ENCODE data around the gene KIAA0319L. TPM values are rescaled to one million over a fixed set of nuclear protein-coding genes. Genes with fewer than 3 reads are reported as not detected.
"Not testable (repeated sequence)": the region's sequence is repeated elsewhere in the genome, so short reads cannot be mapped to it uniquely, and the experiment has no call there.

The KIAA0319L gene
- polyA plus RNA-seq, 3 donors = 57.9 to 80.3 (median 64.2) TPM

DNA sequence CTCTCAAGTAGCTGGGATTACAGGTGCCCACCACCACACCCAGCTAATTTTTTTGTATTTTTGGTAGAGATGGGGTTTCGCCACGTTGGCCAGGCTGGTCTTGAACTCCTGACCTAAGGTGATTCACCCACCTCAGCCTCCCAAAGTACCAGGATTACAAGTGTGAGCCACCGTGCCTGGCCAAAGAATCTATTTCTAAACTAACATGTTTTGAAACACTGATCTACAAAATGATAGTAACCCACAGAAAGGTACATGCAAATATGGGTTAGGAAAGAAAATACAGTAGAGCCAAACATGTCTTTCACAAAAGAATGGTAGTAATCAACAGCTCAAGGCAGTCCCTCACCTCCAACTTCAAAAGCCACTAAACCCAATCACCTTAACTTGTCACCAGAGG is 84.0 kb downstream of the KIAA0319L start:
- DNase-seq (ENCODE audit: extremely low read depth in 1 of 11, low read depth in 9 of 11, low spot score in 4 of 11) = not testable (repeated sequence)

DNA sequence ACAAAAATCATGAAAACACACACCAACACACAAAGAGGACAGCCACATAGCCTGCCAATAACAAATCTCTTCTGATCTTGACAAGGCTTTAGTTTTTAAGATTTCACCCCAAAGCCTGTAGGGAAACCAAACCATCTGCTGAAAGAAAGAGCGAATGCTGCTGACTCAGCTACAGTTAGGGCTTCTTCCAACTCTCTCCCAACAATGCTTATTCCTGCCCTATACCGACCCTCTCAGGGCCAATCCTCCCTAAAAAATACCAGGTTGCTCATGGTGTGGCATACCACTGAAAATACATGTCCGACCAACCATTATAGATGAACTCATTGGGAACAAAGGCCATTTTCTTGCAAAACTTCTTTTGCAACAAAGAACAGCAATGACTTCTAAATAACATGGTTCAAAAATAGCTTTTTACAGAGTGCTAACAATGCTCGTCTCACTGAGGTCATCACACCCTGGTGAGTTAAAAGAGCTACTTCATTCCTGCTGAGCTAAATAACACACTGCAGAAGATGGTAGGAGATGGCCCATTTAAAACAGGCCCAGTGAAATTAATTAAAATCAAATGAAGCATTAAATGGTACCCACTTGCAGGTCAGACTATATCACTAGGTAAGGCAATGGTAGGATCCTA is 86.1 kb downstream of the KIAA0319L start:
- DNase-seq (ENCODE audit: extremely low read depth in 1 of 11, low read depth in 9 of 11, low spot score in 4 of 11) = no peak

DNA sequence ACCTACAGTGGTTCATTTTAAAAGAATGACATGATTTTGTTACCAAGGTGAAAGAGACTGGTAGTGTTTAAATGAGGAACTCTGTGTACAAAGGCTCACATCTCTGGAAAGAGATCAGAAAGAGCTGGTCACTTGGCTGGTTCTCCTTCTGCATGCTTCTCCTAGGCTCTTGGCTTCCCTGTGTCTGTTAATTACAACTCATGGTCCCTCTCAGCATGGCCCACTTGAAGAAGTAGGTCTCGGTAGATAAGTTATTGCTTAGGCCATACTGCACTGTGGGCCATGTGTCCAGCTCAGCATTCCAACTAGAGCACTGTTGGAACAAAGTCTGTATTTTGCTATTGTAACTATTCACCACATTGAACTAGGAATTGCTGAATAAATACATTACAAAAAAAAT is 91.1 kb downstream of the KIAA0319L start:
- no peak for DNase-seq (ENCODE audit: extremely low read depth in 1 of 11, low read depth in 9 of 11, low spot score in 4 of 11)

DNA sequence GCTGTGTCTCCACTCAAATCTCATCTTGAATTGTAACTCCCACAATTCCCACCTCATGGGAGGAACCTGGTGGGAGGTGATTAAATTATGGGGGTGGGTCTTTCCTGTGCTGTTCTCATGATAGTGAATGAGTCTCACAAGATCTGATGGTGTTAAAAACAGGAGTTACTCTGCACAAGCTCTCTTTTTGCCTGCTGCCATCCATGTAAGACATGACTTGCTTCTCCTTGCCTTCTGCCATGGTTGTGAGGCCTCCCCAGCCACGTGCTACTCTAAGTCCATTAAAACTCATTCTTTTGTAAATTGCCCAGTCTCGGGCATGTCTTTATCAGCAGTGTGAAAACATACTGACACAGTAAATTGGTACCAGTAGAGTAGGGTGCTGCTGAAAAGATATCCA is 93.5 kb downstream of the KIAA0319L start:
- not testable (repeated sequence) for DNase-seq (ENCODE audit: extremely low read depth in 1 of 11, low read depth in 9 of 11, low spot score in 4 of 11)

DNA sequence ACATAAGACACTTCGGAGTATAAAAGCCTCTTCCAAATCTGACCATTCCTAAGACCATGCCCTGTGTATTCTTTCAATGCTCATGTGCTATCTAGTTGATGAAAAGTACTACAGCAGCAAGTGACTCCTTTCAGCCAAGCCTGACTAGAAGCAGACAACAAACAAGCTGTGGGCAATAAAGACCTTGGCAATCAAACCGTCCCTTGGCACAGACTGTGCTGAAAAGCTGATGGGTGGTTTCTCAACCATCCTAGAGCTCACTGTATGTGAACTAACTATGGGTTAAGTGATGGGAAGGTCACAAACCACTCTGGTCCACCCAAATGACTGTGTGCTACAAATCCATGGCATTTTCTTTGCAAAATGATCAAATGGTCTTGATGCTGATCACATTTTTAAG is 94.0 kb downstream of the KIAA0319L start:
- no peak for DNase-seq (ENCODE audit: extremely low read depth in 1 of 11, low read depth in 9 of 11, low spot score in 4 of 11)

DNA sequence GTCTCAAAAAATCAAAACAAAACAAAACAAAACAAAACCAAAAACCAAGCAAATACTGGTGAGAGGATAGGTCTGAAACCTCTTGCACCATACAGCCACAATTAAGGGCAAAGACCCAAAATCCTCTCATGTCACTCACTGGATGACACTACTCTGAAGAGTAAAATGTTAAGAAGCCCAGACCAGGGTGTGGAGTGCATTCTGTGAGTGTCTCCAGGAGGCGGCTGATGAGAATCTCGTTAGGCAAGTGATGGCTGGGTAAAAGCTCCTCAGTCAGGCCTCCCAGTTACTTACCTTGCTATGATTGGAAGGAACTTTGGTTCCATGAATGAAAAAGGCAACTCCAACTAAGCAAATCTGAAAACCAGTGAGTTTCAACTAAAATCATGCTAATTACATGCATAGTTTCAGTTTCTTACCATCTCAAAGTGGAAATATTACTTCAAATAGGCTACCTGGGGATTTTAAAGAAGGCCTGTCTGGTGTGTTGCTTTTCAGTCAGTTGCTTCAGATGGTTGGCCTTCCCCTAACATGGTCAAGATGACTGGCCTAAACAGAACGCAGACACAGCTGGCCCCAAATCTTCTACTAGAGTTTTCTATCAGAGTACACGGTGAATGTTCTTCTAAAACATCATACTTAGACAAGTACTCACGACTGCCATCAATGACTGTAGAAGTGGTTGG is 95.1 kb downstream of the KIAA0319L start:
- DNase-seq (ENCODE audit: extremely low read depth in 1 of 11, low read depth in 9 of 11, low spot score in 4 of 11) = no peak

DNA sequence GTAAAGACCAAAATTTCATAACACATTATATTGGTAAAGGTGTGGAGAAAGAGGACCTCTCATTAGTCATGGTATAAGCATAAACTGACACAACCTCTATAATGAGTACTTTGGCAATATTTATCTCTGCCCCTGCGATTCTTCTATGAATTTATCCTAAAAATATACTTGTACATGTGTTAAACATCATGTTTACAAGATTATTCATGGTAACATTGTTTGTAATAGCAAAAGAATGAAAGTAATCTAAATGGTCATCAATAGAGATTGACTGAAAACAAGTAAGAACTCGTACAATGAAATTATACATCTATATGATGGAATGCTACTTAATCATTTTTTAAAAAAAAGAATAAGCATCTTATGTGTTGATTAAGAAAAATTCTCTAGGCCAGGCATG is 96.4 kb downstream of the KIAA0319L start:
- no peak for DNase-seq (ENCODE audit: extremely low read depth in 1 of 11, low read depth in 9 of 11, low spot score in 4 of 11)

DNA sequence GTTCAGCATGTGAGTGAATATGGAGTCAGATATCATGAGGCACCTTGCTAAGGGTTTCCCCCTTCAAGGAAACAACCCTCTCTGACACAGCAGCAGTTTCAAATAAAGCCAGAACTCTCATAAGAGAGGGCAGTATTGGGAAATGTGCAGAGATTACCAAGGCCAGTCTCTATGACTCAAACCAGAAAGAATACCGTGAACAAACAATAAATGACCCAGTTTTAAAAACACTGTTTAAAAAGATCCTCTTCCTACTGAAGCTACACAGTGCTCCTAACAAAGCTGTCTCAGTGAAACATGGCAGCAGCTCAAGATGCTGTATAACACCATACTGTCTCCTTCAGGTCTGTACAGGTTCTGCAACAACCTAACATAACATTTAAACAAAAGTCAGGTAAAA is 102.6 kb downstream of the KIAA0319L start:
- DNase-seq (ENCODE audit: extremely low read depth in 1 of 11, low read depth in 9 of 11, low spot score in 4 of 11) = no peak

DNA sequence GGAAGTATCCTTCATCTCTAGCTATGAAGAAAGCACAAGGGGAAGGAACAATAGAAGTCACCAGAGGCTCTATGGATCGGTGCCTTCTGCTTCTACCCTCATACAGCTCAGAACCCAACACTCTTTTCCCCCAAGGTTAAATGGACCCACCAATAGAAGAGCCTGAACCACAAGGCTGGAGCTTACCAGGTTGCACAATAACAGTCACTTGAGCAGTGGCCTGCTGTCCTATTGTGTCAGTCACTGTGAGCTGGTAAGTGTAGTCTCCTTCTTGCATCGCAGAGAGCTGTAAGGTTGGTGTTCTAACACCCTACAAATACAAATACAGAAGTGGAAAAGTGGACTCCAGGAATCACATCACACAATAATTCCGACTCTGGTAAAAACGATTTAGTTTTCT is 103.0 kb downstream of the KIAA0319L start:
- DNase-seq (ENCODE audit: extremely low read depth in 1 of 11, low read depth in 9 of 11, low spot score in 4 of 11) = no peak

DNA sequence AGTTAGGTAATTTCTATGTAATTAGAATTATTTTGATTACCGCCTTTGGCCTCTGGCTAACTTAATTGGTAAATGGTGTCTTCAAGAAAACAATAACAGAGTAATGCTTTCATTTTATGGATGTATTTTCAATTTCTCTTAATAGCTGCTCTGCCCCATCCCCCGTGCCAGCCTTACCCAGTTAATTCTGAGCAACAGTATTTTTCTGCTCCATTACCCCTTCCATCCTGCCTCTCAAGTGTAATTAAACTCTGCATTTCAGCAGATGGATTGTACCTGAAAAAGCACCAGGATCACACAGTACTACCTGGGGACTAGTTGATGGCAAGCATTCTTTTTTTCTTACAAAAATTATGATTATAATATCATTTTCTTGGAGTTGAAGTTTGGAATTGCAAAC is 104.2 kb downstream of the KIAA0319L start:
- DNase-seq (ENCODE audit: extremely low read depth in 1 of 11, low read depth in 9 of 11, low spot score in 4 of 11) = peak in 4 of 11 donors; percentile 6 to 20 (median 8)

DNA sequence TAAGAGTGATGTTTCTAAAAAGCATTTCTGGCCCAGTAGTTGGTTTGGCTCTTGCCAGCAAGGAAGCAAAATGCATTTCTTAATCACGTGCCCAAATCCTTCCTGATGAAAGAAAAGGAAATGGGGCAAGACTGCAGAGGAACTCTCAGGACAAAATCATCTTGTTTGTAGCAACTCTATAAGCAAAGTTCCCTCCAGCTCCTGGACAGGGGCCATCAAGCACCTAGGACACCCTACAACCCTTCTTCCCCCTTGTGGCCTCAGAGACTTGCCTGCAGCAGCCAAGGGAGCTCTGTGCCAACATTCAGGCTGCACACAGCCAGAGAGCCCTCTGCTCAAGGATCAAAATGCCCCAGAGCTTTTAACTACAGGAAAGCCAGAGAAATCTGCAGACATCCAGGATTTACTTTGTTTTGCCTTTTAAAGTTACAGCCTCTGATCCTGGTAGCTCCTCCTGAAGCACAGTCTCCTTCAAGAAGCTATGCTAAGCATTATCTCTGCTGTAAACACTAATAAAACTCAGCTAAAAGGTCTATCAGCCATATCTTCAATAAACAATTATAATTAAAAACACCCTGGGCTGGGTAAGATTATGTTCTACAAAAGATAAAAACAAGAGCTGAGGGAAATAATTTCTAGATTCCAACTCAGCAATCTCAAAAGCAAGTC is 105.0 kb downstream of the KIAA0319L start:
- peak in 1 of 11 donors; percentile 4 for DNase-seq (ENCODE audit: extremely low read depth in 1 of 11, low read depth in 9 of 11, low spot score in 4 of 11)

DNA sequence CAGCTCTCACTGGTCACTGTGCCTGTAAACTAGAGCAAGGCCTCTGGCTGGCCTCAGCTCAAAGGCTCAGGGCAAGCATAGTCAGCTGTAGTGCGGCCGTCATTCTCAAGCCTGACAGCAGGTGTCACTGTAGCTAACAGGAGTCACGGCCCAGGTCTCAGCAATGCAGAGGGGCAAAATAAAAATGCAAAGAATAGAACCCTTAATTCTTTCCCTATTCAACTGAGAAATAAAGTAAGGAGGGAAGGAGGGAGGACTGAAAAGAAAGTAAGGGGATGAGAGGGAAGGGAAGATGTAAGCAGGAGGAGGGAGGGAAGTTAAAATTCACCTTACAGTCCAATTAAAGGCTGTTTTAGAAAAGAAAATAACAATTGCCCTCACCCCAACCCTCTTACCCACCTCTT is 106.1 kb downstream of the KIAA0319L start:
- DNase-seq (ENCODE audit: extremely low read depth in 1 of 11, low read depth in 9 of 11, low spot score in 4 of 11) = peak; percentile 17 to 68 (median 50)

DNA sequence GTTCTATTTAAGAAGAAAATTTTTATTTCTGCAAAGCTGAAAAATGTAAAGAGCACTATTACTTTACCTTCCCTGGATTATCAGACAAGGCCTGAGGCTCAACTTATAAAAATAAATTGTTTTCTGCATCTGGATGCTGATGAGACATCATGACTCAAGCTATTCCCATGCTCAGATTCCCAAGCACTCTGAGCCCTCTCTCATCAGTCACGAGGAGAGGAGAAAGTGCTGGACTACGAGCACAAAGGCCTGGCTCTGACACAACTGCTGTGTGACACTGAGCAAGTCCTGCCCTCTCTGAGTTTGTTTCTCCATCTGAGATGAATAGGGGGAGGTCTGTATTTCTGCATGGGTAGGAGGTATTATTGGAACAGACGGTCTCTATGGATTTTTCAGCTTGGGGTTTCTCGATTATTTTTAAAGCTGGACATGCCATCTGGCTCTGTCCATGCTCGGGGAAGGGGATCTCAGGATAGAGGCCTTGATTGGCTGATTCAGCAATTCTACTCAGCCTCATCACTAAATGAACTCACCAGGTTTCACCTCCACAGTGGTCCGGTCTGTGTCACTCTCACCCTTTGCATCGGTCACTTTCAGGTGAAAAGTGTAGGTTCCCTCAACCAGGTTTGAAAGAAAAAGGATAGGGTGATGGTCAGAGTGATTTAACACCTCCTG is 107.7 kb downstream of the KIAA0319L start:
- no peak for DNase-seq (ENCODE audit: extremely low read depth in 1 of 11, low read depth in 9 of 11, low spot score in 4 of 11)

DNA sequence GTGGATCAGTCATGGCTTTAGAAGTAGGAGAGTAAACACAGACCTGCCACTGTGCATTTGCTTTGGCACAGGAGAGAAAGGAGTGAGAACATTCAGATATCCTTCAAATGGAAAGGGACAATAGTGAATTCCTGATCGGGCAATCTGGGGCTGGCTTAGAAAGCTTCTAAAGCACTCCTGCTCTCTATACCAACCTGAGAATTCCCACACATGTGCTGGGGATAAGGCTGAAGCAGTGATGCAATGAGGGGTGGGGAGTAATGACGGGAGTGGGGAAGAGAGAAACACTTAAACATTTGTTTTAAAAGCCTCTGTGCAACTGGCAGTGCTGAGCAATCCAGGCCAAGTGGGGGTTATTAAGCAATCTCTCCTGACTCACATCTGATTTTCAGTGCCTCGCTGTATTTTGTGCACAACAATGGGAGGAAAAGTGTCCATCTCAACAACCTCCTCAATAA is 108.8 kb downstream of the KIAA0319L start:
- no peak for DNase-seq (ENCODE audit: extremely low read depth in 1 of 11, low read depth in 9 of 11, low spot score in 4 of 11)

DNA sequence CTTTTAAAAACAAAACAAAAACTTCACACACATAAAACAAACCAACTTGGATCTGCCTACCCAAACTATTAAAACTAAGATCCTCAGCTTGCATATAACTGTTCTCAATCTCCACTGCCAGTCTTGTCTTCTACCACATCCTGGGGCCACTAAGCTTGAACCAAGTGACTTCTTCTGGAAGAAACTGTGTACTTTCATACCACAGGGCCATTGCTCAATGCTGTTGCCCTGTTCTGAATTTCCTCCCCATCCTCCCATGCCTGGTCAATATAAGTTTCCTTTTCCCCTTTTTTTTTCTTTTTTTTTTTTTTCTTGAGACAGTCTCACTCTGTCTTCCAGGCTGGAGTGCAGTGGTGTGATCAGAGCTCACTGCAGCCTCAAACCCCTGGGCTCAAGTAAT is 109.9 kb downstream of the KIAA0319L start:
- DNase-seq (ENCODE audit: extremely low read depth in 1 of 11, low read depth in 9 of 11, low spot score in 4 of 11) = no peak

DNA sequence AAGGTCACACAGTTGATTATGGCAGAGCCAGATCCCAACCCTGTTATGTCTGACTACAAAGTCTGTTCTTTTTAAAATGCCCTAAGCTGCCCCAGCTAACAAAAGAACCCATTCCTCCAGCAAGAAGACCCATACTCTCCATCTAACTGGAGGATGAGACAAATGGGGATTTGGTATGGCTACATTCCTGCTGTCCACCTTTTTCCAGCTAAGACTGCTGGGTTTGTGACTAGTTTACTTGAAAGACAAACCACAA is 112.8 kb downstream of the KIAA0319L start:
- DNase-seq (ENCODE audit: extremely low read depth in 1 of 11, low read depth in 9 of 11, low spot score in 4 of 11) = no peak

DNA sequence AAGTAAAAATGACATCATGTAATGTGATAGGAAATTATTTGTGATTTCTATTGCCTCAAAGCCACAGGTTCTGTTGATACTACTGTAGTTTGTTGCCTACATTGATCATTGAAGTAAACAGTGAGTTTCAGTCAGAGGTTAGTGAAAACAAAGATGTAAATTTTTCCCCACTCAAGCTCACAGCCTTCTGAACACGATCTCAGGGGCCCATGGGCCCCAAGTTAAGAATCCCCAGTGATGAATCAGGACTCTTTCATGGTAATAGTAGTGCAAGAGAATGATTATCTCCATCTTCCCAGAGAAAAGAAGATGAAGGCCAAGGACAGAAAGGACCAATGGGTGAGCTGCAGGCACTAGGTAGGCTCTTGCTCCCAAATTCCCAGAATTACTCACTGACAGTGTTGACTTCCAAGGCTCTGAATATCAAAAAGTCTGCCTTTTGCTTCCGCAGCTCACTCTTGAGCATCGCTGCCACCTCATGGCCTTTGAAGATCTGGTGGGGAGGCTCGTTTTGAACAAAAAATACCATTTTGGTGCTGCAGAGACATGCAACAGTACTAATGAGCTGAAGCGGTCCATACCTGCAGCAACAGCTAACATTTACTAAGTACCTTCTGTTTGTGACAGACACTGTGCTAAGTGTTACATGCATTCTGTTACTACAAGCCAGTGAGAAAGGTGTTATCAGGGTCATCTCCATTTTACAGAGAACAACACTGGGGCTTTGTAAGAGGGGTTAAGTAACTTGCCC is 113.3 kb downstream of the KIAA0319L start:
- DNase-seq (ENCODE audit: extremely low read depth in 1 of 11, low read depth in 9 of 11, low spot score in 4 of 11) = no peak

DNA sequence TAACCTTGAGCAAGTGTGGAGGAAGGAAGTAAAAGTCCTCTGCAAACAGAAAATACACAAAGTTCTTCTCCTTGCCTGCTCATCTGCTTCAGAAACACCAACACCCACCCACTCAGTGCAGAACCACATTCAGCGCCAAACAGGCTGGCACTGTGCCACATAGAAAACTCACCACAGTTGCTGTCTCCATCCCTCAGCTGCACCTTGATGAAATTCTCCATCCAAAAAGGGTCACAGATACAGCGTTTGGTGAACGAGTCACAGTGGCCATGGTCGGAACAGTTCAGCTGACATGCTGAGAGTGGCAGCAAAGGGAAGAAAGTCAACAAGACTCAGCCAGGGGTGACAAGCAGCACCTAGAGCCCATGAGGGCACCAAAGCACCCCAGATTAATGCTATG is 114.5 kb downstream of the KIAA0319L start:
- DNase-seq (ENCODE audit: extremely low read depth in 1 of 11, low read depth in 9 of 11, low spot score in 4 of 11) = no peak

DNA sequence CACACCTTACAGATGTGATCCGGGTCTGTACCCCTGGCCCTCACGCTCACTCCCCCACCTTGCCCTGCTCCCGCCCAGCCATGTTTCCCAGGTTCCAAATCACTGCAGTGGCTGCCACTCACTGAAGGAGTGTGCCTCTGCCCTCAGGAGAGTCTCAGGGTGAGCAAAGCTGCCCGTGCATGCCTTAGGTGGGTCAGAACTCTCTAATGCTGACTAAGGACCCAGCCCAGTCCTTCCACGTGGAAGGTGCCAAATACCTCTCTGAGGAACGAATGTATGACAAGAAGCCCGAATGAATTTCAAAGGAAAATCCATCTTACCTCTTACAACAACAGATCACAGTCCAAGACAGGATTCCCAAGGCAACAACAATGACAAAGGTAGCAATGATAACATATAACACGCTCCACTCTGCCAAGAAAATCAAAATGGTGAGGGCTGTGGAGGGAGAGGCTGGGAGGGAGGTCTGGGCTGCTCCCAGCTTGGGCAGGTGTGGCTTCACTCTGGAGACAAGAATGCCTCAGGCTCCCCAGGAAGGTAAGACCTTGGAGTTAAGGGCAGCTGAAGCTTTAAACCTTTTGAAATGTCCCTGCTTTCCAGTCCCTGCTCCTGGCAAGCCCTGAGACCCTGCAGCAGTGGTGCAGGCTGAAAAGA is 115.2 kb downstream of the KIAA0319L start:
- no peak for DNase-seq (ENCODE audit: extremely low read depth in 1 of 11, low read depth in 9 of 11, low spot score in 4 of 11)
